ENCODE results near the gene TMEM213.

TMEM213 gene

GRCh38 chr7:138849701-138850100, 51.9 kb downstream of the TMEM213 start:
- H3K79me2 ChIP-seq (ENCODE audit: insufficient read depth, low read length): no peaks in the 10 kb centered on the region

GRCh38 chr7:138852469-138852868, 54.7 kb downstream of the TMEM213 start:
- Histone ChIP-seq H3K36me3 (ENCODE audit: insufficient read depth, low read length) (peaks cover 3% of the 10 kb centered on the region; the same call in 1 of the 2 replicates), H2AFZ (ENCODE audit: low read depth, low read length) (no peak overlapping the region), H3K9ac (ENCODE audit: low read depth, low read length) (no peak overlapping the region), H3K79me2 (ENCODE audit: insufficient read depth, low read length) (no peaks in the 10 kb centered on the region), H3K27ac (ENCODE audit: low read length) (no peak overlapping the region), H3K4me3 (ENCODE audit: low read depth in 1 of 2, low read length in 2 of 2) (no peak overlapping the region), H3K4me1 (ENCODE audit: insufficient read depth, low read length) (no peaks in the 10 kb centered on the region), H4K20me1 (ENCODE audit: insufficient read depth, low read length) (no peaks in the 10 kb centered on the region), H3K9me3 (ENCODE audit: insufficient read depth, low read length, severe bottlenecking) (peaks cover 3% of the 10 kb centered on the region), H3K27me3 (ENCODE audit: insufficient read depth, low read length, poor library complexity) (no peaks in the 10 kb centered on the region), H3K4me2 (ENCODE audit: insufficient read depth, low read length) (no peak overlapping the region)
- DNase-seq (no peak), ATAC-seq (ENCODE audit: insufficient read depth, low read depth) (no peak)
- TF ChIP-seq EZH2 (IDR thresholded peaks at IDR 0.05; ENCODE audit: borderline replicate concordance, low read depth, low read length, severe bottlenecking): no peak
- TF ChIP-seq, protein P1, sequence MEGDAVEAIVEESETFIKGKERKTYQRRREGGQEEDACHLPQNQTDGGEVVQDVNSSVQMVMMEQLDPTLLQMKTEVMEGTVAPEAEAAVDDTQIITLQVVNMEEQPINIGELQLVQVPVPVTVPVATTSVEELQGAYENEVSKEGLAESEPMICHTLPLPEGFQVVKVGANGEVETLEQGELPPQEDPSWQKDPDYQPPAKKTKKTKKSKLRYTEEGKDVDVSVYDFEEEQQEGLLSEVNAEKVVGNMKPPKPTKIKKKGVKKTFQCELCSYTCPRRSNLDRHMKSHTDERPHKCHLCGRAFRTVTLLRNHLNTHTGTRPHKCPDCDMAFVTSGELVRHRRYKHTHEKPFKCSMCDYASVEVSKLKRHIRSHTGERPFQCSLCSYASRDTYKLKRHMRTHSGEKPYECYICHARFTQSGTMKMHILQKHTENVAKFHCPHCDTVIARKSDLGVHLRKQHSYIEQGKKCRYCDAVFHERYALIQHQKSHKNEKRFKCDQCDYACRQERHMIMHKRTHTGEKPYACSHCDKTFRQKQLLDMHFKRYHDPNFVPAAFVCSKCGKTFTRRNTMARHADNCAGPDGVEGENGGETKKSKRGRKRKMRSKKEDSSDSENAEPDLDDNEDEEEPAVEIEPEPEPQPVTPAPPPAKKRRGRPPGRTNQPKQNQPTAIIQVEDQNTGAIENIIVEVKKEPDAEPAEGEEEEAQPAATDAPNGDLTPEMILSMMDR (IDR thresholded peaks at IDR 0.05; ENCODE audit: borderline replicate concordance, extremely low read depth, low read length, poor library complexity, severe bottlenecking): no peak

More at GRCh38 chr7:138849701-138850100, 51.9 kb downstream of the TMEM213 start:
- no peak overlapping the region for H3K27ac ChIP-seq (ENCODE audit: low read length)
- H3K36me3 ChIP-seq (ENCODE audit: insufficient read depth, low read length): peaks cover 3% of the 10 kb centered on the region; the same call in 1 of the 2 replicates
- no peak for ATAC-seq (ENCODE audit: insufficient read depth, low read depth)
- H3K4me1 ChIP-seq (ENCODE audit: insufficient read depth, low read length): no peaks in the 10 kb centered on the region
- TF ChIP-seq, protein P1 (IDR thresholded peaks at IDR 0.05; ENCODE audit: borderline replicate concordance, extremely low read depth, low read length, poor library complexity, severe bottlenecking): no peak
- TF ChIP-seq EZH2 (IDR thresholded peaks at IDR 0.05; ENCODE audit: borderline replicate concordance, low read depth, low read length, severe bottlenecking): no peak
- no peaks in the 10 kb centered on the region for H4K20me1 ChIP-seq (ENCODE audit: insufficient read depth, low read length)
- DNase-seq: no peak
- H3K4me2 ChIP-seq (ENCODE audit: insufficient read depth, low read length): no peak overlapping the region
- no peaks in the 10 kb centered on the region for H3K9me3 ChIP-seq (ENCODE audit: insufficient read depth, low read length, severe bottlenecking)
- H3K4me3 ChIP-seq (ENCODE audit: low read depth in 1 of 2, low read length in 2 of 2): no peak overlapping the region
- no peak overlapping the region for H3K9ac ChIP-seq (ENCODE audit: low read depth, low read length)
- no peak overlapping the region for H2AFZ ChIP-seq (ENCODE audit: low read depth, low read length)
- H3K27me3 ChIP-seq (ENCODE audit: insufficient read depth, low read length, poor library complexity): no peaks in the 10 kb centered on the region

- H3K27ac ChIP-seq (ENCODE audit: low read length): no peak overlapping the region
- no peak overlapping the region for H3K4me2 ChIP-seq (ENCODE audit: insufficient read depth, low read length)
- DNase-seq (no peak), ATAC-seq (ENCODE audit: insufficient read depth, low read depth) (no peak)
- H3K4me3 ChIP-seq (ENCODE audit: low read depth in 1 of 2, low read length in 2 of 2): no peak overlapping the region
- no peaks in the 10 kb centered on the region for H3K79me2 ChIP-seq (ENCODE audit: insufficient read depth, low read length)
- H3K9ac ChIP-seq (ENCODE audit: low read depth, low read length): no peak overlapping the region
- H3K36me3 ChIP-seq (ENCODE audit: insufficient read depth, low read length): peaks cover 3% of the 10 kb centered on the region; the same call in 1 of the 2 replicates
- TF ChIP-seq, protein P1 (IDR thresholded peaks at IDR 0.05; ENCODE audit: borderline replicate concordance, extremely low read depth, low read length, poor library complexity, severe bottlenecking): no peak
- no peak for TF ChIP-seq EZH2 (IDR thresholded peaks at IDR 0.05; ENCODE audit: borderline replicate concordance, low read depth, low read length, severe bottlenecking)
- H2AFZ ChIP-seq (ENCODE audit: low read depth, low read length): no peak overlapping the region
- no peaks in the 10 kb centered on the region for H3K27me3 ChIP-seq (ENCODE audit: insufficient read depth, low read length, poor library complexity)
- no peaks in the 10 kb centered on the region for H3K4me1 ChIP-seq (ENCODE audit: insufficient read depth, low read length)
- no peaks in the 10 kb centered on the region for H4K20me1 ChIP-seq (ENCODE audit: insufficient read depth, low read length)
- peaks cover 6% of the 10 kb centered on the region for H3K9me3 ChIP-seq (ENCODE audit: insufficient read depth, low read length, severe bottlenecking)
Measured at GRCh38 chr7:138853448-138853847, 55.7 kb downstream of the TMEM213 start.

Measured in DND-41 (cell line).